WERI-Rb-1 (cell line): ENCODE data around the gene AP5Z1.

Experiments
- DNase-seq: peaks from one replicate; pipeline ENCODE4 v3.0.0-alpha.2; 2020
- H3K27ac ChIP-seq: fragments of 250-450 bp; sonication (Bioruptor Pico); 2 replicates; pipeline ENCODE4 v1.5.1; 2020; ENCODE audit warnings: mild to moderate bottlenecking, moderate library complexity
- H3K27me3 ChIP-seq: fragments of 250-450 bp; sonication (Bioruptor Pico); 2 replicates; pipeline ENCODE4 v1.5.1; 2021; ENCODE audit warnings: mild to moderate bottlenecking, low read depth, moderate library complexity; ENCODE audit not compliant: insufficient read depth, severe bottlenecking
- H3K36me3 ChIP-seq: fragments of 250-450 bp; sonication (Bioruptor Pico); 2 replicates; pipeline ENCODE4 v1.5.1; 2020; ENCODE audit warnings: mild to moderate bottlenecking, moderate library complexity
- H3K4me3 ChIP-seq: 2 replicates; pipeline ENCODE4 v1.5.1; 2011; ENCODE audit warnings: low read depth, mild to moderate bottlenecking, control low read depth, low read length
- H3K9me3 ChIP-seq: fragments of 250-450 bp; sonication (Bioruptor Pico); 2 replicates; pipeline ENCODE4 v1.5.1; 2021; ENCODE audit warnings: mild to moderate bottlenecking, moderate library complexity; ENCODE audit not compliant: severe bottlenecking
- TF ChIP-seq, protein P1 (sequence below): IDR thresholded peaks from 2 replicates; pipeline ENCODE4 v1.5.1; 2011; ENCODE audit warnings: low read depth, mild to moderate bottlenecking, control low read depth, inconsistent platforms, low read length

Gene AP5Z1

DNA sequence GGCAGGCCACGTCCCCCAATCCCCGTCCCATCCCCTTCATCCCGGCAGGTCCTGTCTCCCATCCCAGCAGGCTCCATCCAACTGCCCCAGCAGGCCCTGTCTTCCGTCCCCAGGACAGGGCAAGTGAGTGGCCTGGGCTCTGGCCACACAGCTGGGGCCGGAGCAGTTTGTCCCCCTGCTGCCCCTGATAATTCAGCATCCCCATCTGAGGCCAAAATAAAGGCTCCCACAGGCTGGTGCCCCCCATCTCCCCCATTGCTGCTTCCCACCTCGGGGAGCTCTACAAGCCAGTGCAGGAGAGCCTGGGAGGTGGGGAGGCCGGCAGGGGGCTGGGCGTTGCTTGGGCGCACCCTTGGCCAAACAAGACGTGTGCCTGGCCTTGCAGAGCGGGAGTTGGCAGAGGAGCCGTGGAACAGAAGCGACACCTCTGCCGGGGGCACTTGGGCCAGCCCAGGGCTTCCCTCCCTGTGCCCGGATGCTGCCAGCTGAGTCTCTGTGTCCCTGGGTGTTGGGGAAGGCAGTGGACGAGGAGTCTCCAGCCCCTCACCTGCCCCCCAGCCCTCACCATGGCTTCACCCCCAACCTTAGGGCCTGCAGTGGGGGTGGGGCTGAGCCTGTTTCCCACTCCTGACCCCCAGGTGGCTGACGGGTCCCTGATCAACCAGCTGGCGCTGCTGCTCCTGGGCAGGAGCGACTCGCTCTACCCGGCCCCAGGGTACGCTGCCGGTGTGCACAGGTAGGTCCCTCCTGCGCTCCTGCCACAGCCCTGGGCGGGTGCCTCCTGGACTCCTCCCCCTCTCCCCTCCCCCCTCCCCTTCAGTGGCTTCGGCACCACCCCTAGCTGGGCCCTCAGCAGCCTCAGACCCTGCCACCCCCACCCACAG lies 14.0 kb downstream of the AP5Z1 start:
- TF ChIP-seq, protein P1, sequence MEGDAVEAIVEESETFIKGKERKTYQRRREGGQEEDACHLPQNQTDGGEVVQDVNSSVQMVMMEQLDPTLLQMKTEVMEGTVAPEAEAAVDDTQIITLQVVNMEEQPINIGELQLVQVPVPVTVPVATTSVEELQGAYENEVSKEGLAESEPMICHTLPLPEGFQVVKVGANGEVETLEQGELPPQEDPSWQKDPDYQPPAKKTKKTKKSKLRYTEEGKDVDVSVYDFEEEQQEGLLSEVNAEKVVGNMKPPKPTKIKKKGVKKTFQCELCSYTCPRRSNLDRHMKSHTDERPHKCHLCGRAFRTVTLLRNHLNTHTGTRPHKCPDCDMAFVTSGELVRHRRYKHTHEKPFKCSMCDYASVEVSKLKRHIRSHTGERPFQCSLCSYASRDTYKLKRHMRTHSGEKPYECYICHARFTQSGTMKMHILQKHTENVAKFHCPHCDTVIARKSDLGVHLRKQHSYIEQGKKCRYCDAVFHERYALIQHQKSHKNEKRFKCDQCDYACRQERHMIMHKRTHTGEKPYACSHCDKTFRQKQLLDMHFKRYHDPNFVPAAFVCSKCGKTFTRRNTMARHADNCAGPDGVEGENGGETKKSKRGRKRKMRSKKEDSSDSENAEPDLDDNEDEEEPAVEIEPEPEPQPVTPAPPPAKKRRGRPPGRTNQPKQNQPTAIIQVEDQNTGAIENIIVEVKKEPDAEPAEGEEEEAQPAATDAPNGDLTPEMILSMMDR: no peak
- H3K27me3 ChIP-seq: no peaks in the 10 kb centered on the region
- no peak for DNase-seq
- H3K4me3 ChIP-seq: no peak overlapping the region
- H3K27ac ChIP-seq: no peak overlapping the region
- no peaks in the 10 kb centered on the region for H3K9me3 ChIP-seq
- H3K36me3 ChIP-seq: peaks cover 42% of the 10 kb centered on the region

DNA sequence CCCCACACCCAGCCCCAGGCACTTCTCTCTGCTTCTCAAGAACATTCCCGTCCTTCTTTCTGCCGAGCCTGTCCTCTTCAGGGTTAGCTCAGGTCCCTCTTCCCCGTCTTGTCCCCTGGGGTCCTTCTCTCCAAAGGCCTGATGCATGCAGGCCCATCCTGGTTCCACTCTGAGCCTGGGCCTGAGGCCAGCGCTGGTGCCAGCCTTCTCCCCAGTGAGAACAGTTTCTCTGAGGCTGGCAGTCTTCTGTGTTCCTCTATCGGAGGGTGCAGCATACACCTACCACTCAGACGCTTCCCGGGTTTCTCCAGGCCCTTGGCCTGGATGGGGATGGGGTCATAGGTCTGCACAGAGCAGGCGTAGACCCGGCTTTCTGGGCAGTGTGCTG lies 14.6 kb downstream of the AP5Z1 start:
- Histone ChIP-seq H3K36me3 (peaks cover 47% of the 10 kb centered on the region), H3K4me3 (no peak overlapping the region), H3K9me3 (no peaks in the 10 kb centered on the region), H3K27ac (no peak overlapping the region), H3K27me3 (no peaks in the 10 kb centered on the region)
- DNase-seq: no peak
- TF ChIP-seq, protein P1: no peak

DNA sequence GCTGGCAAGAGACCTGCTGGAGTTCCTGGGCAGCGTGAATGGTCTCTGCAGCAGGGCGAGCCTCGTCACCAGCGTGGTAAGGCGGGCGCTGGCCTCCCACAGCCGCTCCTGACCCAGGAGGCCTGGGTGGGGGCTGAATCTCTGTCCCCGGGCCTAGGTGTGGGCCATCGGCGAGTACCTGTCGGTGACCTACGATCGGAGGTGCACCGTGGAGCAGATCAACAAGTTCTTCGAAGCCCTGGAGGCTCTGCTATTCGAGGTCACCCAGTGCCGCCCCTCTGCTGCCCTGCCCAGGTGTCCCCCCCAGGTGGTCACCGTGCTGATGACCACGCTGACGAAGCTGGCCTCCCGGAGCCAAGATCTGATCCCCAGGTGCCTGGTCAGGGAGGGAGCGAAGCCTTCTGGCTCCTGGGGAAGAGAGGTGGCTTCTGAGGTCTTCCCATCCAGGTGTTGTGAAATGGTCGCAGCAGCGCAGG lies 15.1 kb downstream of the AP5Z1 start:
- H3K9me3 ChIP-seq: no peaks in the 10 kb centered on the region
- DNase-seq: no peak
- H3K27me3 ChIP-seq: no peaks in the 10 kb centered on the region
- TF ChIP-seq, protein P1: no peak
- no peak overlapping the region for H3K4me3 ChIP-seq
- H3K36me3 ChIP-seq: peaks cover 47% of the 10 kb centered on the region
- no peak overlapping the region for H3K27ac ChIP-seq

DNA sequence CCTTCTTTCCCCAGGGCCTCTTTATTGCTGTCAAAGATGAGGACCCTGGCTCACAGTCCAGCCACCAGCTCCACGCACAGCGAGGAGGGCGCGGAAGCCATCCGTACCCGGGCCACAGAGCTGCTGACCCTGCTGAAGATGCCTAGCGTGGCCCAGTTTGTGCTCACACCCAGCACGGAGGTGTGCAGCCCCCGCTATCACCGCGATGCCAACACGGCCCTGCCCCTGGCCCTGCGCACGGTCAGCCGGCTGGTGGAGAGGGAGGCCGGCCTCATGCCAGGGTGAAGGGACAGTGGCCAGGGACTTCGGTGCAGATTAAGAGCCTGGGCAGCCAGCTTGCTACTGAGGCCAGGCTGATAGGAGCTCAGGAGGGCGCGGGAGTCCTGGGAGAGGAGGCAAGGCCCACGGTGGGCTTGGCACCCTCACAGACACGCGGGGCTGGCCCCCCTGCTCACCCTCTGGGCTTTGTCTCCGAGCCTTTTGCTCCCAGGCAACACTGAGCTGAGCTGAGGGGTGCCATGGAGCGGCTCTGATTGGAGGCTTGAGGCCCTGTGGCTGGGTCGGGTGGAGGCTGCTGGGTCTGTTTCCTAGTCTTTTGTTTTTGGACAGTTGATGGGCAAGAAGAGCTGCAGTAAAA lies 15.8 kb downstream of the AP5Z1 start:
- H3K4me3 ChIP-seq: no peak overlapping the region
- H3K27me3 ChIP-seq: no peaks in the 10 kb centered on the region
- TF ChIP-seq, protein P1: no peak
- DNase-seq: no peak
- no peak overlapping the region for H3K27ac ChIP-seq
- H3K36me3 ChIP-seq: peaks cover 48% of the 10 kb centered on the region
- H3K9me3 ChIP-seq: no peaks in the 10 kb centered on the region

DNA sequence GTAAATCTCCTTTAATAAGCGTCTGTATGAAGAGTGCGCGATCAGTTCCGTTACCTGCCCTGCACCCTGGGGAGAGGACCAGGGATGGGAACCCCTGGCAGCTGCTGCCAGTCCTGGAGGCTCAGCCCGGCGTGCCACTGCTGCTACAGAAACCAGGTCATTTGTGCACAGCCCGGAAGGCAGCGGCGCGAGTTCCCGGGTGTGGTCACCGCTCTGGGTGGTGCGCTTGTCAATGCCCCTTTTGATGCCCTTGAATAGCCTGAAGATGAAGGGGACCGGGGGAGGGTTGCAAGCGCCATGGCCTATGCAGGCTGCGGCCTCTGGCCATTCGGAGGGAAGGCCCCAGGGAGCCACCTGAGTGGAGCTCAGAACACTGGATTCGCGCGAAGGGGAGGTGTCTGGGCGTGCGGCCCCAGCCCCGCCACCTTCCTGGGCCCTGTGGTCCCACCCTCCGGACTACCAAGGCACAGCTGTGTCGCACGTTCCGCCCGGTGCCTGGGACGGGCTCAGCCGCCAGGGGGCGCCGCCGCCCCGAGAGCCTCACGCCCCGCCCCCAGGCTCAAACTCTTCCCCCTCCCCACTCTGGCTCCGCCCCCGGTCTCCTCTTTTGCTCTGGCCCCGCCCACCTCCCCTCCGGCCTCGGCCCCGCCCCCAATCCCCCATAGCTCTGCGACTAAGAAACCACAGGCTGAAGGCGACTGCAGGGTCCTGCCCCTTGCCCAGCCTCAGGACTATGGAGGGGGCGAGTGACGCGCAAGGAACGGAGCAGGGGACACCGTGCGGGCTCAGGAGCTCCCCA lies 16.5 kb downstream of the AP5Z1 start:
- TF ChIP-seq, protein P1: peak; percentile 74
- Histone ChIP-seq H3K9me3 (no peaks in the 10 kb centered on the region), H3K4me3 (no peak overlapping the region), H3K27ac (no peak overlapping the region), H3K27me3 (no peaks in the 10 kb centered on the region), H3K36me3 (peaks cover 51% of the 10 kb centered on the region)
- DNase-seq: peak; percentile 68
